Measurements from ENCODE around the gene ANTXR1. TPM values are rescaled to one million over a fixed set of nuclear protein-coding genes. Genes with fewer than 3 reads are reported as not detected.
"Not testable (repeated sequence)": the region's sequence is repeated elsewhere in the genome, so short reads cannot be mapped to it uniquely, and the experiment has no call there.

Gene ANTXR1
- total RNA-seq, 2 experiments from 2014 or later = 0.32 TPM; not detected in 1

DNA sequence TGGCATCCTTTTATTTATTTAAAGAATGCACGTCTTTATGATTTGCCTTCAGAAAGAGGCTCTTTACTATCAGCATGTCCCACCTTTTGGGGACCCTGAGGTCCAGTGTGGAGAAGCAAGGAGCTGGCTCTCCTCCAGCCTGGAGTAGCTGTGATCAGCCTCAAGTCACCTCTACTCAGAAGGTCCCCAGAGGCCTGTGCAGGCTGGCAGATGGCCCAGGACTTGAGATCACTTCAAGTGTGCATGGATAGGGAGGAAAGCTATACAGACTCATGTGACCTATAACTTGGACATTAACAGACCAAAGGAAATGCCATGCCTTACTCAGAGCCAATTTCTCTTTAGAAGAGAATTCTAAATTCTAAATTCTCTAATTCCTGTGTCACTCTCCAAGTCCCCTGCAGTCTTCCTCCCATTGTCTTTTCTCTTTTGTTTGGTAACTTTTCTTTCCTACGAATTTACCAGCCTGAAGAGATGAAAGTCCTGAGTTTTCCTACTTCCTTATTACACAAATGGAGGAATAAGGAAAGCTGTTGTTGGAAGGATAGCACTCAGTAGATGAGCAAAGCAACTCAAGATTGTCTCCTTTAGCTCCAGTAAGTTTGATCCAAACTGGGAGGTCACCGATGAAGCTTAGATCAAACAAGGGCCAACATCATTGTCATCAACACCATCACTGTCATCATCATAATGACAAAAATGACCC is 210.1 kb downstream of the ANTXR1 start:
- no peaks in the 10 kb centered on the region for H3K9me3 Mint-ChIP-seq (ENCODE audit: low read depth)
- intact Hi-C loops (cut with DNase I, micrococcal nuclease) = no loop called here
- ChIA-PET POLR2A (no interaction called here), CTCF (interaction anchor here (0.6 kb wide), 1 partner anchor 123 kb away, joined by 3 read pairs; no protein-coding TSS in a partner anchor)
- H3K27ac Mint-ChIP-seq = no peak overlapping the region
- H3K4me1 Mint-ChIP-seq = no peaks in the 10 kb centered on the region
- DNase-seq = no peak
- peaks cover 9% of the 10 kb centered on the region for H3K27me3 Mint-ChIP-seq
- H3K36me3 Mint-ChIP-seq (ENCODE audit: low read depth) = no peaks in the 10 kb centered on the region
- no peak for ATAC-seq
- no peak overlapping the region for H3K4me3 Mint-ChIP-seq

DNA sequence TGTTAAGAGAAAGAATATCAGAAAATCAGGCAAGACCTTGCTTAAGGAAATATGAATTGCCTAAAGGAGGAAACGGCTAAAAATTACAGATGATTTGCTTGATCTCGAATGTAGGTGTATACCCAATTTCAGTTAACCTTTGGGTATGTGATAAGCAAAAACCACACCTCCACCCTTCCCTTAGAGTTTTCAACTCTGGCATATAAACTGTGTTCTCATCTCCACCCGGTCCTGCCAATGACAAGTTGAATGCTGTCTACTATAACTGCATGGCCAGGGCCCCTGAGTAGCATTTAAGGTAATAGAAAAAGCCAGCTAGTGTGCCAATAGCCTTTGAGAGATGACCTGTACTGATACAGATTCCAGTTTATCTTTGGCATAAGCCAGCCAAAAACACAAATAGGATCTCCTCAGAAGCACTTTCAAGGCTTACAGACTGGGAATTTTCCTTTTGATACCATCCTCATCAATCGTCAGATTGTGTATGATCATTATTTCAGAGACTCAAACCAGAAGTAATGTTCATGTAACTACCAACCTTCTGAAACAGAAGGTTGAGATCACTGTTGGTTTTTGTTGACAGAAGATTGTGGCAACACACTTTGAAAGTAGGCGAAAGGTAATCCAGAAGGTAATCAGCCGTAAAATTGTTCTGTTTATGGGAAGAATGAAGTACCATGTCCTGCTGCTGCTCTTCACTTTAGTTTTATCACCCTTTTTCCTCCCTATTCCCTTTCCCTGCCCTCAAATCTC is 211.0 kb downstream of the ANTXR1 start:
- intact Hi-C loops (cut with DNase I, micrococcal nuclease) = no loop called here
- H3K27ac Mint-ChIP-seq = no peak overlapping the region
- DNase-seq (no peak), ATAC-seq (no peak)
- POLR2A ChIA-PET = no interaction called here
- no peaks in the 10 kb centered on the region for H3K36me3 Mint-ChIP-seq (ENCODE audit: low read depth)
- H3K4me1 Mint-ChIP-seq = no peaks in the 10 kb centered on the region
- peaks cover 10% of the 10 kb centered on the region for H3K27me3 Mint-ChIP-seq
- H3K4me3 Mint-ChIP-seq = no peak overlapping the region
- no peaks in the 10 kb centered on the region for H3K9me3 Mint-ChIP-seq (ENCODE audit: low read depth)
- CTCF ChIA-PET = no interaction called here

DNA sequence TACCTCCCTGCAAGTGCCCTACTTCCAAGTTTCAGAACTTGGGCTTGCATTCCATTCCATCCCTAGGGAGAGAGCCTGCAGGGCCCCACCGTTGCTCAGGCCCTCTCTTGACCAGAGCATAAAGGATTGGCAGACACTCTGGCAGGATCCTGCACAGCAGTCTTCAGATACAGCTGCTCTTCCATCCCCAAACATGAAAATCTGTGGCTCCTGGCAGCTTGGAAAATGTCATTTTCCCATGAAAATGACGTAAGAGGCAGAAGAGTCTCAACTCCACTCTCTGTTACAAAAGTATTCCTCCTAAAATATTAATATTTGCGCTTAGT is 211.5 kb downstream of the ANTXR1 start:
- no peaks in the 10 kb centered on the region for H3K36me3 Mint-ChIP-seq (ENCODE audit: low read depth)
- ChIA-PET POLR2A (no interaction called here), CTCF (no interaction called here)
- H3K27me3 Mint-ChIP-seq = peaks cover 9% of the 10 kb centered on the region
- H3K4me3 Mint-ChIP-seq = no peak overlapping the region
- no peak overlapping the region for H3K27ac Mint-ChIP-seq
- intact Hi-C loops (cut with DNase I, micrococcal nuclease) = no loop called here
- no peak for ATAC-seq
- no peaks in the 10 kb centered on the region for H3K9me3 Mint-ChIP-seq (ENCODE audit: low read depth)
- no peak for DNase-seq
- H3K4me1 Mint-ChIP-seq = no peaks in the 10 kb centered on the region

GRCh38 chr2:69225933-69226332 is 213.0 kb downstream of the ANTXR1 start:
- ChIA-PET POLR2A (no interaction called here), CTCF (interaction anchor here (0.7 kb wide), 1 partner anchor 33 kb away, joined by 3 read pairs; no protein-coding TSS in a partner anchor)
- no peak overlapping the region for H3K4me3 Mint-ChIP-seq
- no peaks in the 10 kb centered on the region for H3K4me1 Mint-ChIP-seq
- H3K9me3 Mint-ChIP-seq (ENCODE audit: low read depth) = no peaks in the 10 kb centered on the region
- intact Hi-C loops (cut with DNase I, micrococcal nuclease) = no loop called here
- no peak for DNase-seq
- no peaks in the 10 kb centered on the region for H3K36me3 Mint-ChIP-seq (ENCODE audit: low read depth)
- no peak overlapping the region for H3K27ac Mint-ChIP-seq
- peaks cover 5% of the 10 kb centered on the region for H3K27me3 Mint-ChIP-seq
- no peak for ATAC-seq

- ATAC-seq = no peak
- Mint-ChIP-seq H3K4me1 (no peaks in the 10 kb centered on the region), H3K27me3 (peaks cover 5% of the 10 kb centered on the region), H3K9me3 (ENCODE audit: low read depth) (no peaks in the 10 kb centered on the region), H3K36me3 (ENCODE audit: low read depth) (no peaks in the 10 kb centered on the region), H3K4me3 (no peak overlapping the region), H3K27ac (no peak overlapping the region)
- CTCF ChIA-PET = no interaction called here
- no peak for DNase-seq
- intact Hi-C loops (cut with DNase I, micrococcal nuclease) = no loop called here
- POLR2A ChIA-PET = no interaction called here
Measured at GRCh38 chr2:69226903-69227302, 213.9 kb downstream of the ANTXR1 start.

DNA sequence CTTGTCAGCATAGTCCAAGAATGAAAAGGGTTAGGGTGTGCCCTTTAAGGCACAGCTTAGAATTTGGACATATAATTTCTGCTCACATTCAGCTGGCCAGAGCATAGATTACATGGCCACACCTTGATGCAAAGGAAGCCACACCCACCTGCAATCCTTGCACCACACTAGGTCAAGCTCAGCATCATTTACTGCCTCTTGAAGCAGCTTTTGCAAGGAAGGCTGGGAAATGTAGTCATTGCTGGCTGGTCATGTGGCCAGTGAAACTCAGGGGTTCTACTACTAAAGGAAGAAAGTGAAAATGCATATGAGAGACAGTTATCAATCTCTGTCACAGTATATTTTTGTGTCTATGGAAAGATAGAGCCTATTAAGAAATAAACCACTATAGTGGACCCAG is 214.7 kb downstream of the ANTXR1 start:
- DNase-seq (no peak), ATAC-seq (no peak)
- Mint-ChIP-seq H3K36me3 (ENCODE audit: low read depth) (no peaks in the 10 kb centered on the region), H3K27ac (no peak overlapping the region), H3K4me3 (no peak overlapping the region), H3K4me1 (no peaks in the 10 kb centered on the region), H3K9me3 (ENCODE audit: low read depth) (no peaks in the 10 kb centered on the region), H3K27me3 (peaks cover 6% of the 10 kb centered on the region)
- intact Hi-C loops (cut with DNase I, micrococcal nuclease) = no loop called here
- ChIA-PET CTCF (interaction anchor here (0.6 kb wide), 1 partner anchor 291 kb away, joined by 5 read pairs; no protein-coding TSS in a partner anchor), POLR2A (no interaction called here)

DNA sequence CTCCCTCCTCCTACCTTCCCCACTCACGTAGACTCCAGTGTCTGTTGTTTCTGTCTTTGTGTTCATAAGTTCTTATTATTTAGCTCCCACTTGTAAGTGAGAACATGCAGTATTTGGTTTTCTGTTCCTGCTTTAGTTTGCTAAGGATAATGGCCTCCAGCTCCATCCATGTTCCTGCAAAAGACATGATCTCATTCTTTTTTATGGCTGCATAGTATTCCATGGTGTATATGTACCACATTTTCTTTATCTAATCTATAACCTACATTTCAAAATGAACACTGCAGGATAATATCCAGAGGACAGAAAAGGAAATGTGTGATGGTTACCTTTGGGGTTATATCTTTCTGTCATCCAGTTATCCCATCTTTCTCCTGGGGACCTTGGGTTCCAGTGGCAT is 218.0 kb downstream of the ANTXR1 start:
- CTCF ChIA-PET = interaction anchor here (0.6 kb wide), 1 partner anchor 931 kb away, joined by 3 read pairs; no protein-coding TSS in a partner anchor
- intact Hi-C loops (cut with DNase I, micrococcal nuclease); ATAC-seq; H3K9me3 Mint-ChIP-seq (ENCODE audit: low read depth); H3K27ac Mint-ChIP-seq; H3K27me3 Mint-ChIP-seq; H3K36me3 Mint-ChIP-seq (ENCODE audit: low read depth); H3K4me1 Mint-ChIP-seq; H3K4me3 Mint-ChIP-seq; DNase-seq; POLR2A ChIA-PET: not testable (repeated sequence)

DNA sequence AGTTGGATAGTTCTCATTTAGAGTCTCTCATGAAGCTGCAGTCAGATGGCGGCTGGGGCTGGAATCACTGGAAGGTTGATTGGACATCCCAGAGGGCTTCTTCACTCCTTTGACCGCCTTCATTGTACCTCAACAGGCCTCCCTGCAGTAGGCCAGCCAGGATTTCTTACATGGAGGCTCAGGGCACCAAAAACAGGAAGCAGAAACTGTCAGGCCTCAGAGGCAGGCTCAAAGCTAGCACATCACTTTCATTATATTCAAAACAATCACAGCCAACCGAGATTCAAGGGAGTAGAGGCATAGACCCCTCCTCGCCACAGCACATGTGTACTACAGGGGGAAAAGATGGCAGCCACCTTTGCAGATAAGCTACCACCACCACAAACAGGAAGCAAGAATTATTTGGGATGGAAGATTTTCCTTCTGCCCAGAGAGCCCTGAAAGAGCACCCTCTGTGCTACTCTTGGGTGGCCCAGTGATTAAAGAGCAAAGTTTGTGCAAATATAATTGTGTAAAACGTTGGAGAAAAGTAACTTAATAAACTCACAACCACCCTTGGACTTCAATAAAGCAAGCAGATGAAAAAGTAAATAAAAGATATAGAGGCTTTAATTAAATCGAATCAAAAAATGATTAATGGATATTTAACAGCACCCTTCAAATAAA is 218.8 kb downstream of the ANTXR1 start:
- Mint-ChIP-seq H3K27ac (no peak overlapping the region), H3K27me3 (peaks cover 4% of the 10 kb centered on the region), H3K4me3 (no peak overlapping the region), H3K4me1 (no peaks in the 10 kb centered on the region), H3K36me3 (ENCODE audit: low read depth) (no peaks in the 10 kb centered on the region), H3K9me3 (ENCODE audit: low read depth) (no peaks in the 10 kb centered on the region)
- DNase-seq (no peak), ATAC-seq (no peak)
- POLR2A ChIA-PET = no interaction called here
- CTCF ChIA-PET = interaction anchor here (0.8 kb wide), 1 partner anchor 663 kb away, joined by 3 read pairs; no protein-coding TSS in a partner anchor
- intact Hi-C loops (cut with DNase I, micrococcal nuclease) = no loop called here

- H3K4me3 Mint-ChIP-seq; H3K9me3 Mint-ChIP-seq (ENCODE audit: low read depth); POLR2A ChIA-PET; H3K4me1 Mint-ChIP-seq; H3K27ac Mint-ChIP-seq; H3K27me3 Mint-ChIP-seq; CTCF ChIA-PET; H3K36me3 Mint-ChIP-seq (ENCODE audit: low read depth); intact Hi-C loops (cut with DNase I, micrococcal nuclease); DNase-seq; ATAC-seq: not testable (repeated sequence)
Measured at GRCh38 chr2:69235835-69236234, 222.9 kb downstream of the ANTXR1 start.

GRCh38 chr2:69237070-69237670 is 224.2 kb downstream of the ANTXR1 start:
- Mint-ChIP-seq H3K4me3 (no peak overlapping the region), H3K36me3 (ENCODE audit: low read depth) (no peaks in the 10 kb centered on the region), H3K4me1 (no peaks in the 10 kb centered on the region), H3K9me3 (ENCODE audit: low read depth) (no peaks in the 10 kb centered on the region), H3K27ac (no peak overlapping the region), H3K27me3 (peaks cover 5% of the 10 kb centered on the region)
- POLR2A ChIA-PET = no interaction called here
- intact Hi-C loops (cut with DNase I, micrococcal nuclease) = no loop called here
- CTCF ChIA-PET = no interaction called here
- ATAC-seq (no peak), DNase-seq (no peak)

DNA sequence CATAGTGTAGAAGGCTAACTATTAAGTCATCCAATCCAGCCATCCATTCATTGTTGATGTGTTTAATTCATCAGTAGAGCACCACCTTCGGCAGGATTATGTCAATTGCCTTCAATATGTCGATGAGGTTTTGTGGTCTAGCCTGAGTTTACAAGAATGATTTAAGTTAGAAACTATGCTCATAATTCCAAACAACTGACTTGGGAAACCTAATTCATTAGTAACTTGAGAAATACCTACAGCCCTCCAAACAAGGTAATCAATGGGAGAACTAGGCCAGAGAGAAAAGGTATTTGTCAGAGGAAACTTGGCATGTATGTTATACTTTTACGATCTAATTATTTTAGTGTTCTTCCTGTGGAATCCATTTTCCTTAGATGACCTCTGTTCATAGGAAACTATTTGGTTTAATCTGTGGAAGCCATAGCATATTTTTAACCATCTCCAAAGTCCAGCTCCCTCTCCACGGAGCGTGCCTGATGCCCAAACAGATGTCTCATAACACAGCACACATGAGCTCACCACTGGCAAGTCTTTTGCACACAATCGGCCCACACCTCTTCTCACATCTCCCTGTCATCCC is 225.6 kb downstream of the ANTXR1 start:
- ATAC-seq (no peak), DNase-seq (no peak)
- Mint-ChIP-seq H3K4me3 (no peak overlapping the region), H3K9me3 (ENCODE audit: low read depth) (no peaks in the 10 kb centered on the region), H3K4me1 (no peaks in the 10 kb centered on the region), H3K27me3 (peaks cover 5% of the 10 kb centered on the region), H3K27ac (no peak overlapping the region), H3K36me3 (ENCODE audit: low read depth) (no peaks in the 10 kb centered on the region)
- CTCF ChIA-PET = no interaction called here
- POLR2A ChIA-PET = no interaction called here
- intact Hi-C loops (cut with DNase I, micrococcal nuclease) = no loop called here

Data from activated CD4-positive, alpha-beta T cell treated with anti-CD3 and anti-CD28 coated beads for 36 hours (primary cell).